Fibroblast of lung (primary cell): ENCODE data around the gene ZNF552. TPM values are rescaled to one million over a fixed set of nuclear protein-coding genes. Genes with fewer than 3 reads are reported as not detected.
"Not testable (repeated sequence)": the region's sequence is repeated elsewhere in the genome, so short reads cannot be mapped to it uniquely, and the experiment has no call there.

ENCODE experiments used
- DNase-seq, 2 donors: peaks; one replicate each; pipeline versions ENCODE4 v3.0.0 to v3.0.0-alpha.2; 2010; ENCODE audit warnings: low read depth in 2 of 2
- H2AFZ ChIP-seq: 2 replicates; pipeline ENCODE4 v1.5.1; 2012; ENCODE audit warnings: low read length, control low read depth, inconsistent platforms
- H3K27ac ChIP-seq: 2 replicates; pipeline ENCODE4 v1.5.1; 2011; ENCODE audit warnings: low read length, control low read depth; ENCODE audit not compliant: insufficient read depth
- H3K27me3 ChIP-seq: 2 replicates; pipeline ENCODE4 v1.5.1; 2011; ENCODE audit warnings: mild to moderate bottlenecking, low read length; ENCODE audit not compliant: control insufficient read depth, insufficient read depth
- H3K36me3 ChIP-seq: 2 replicates; pipeline ENCODE4 v1.5.1; 2011; ENCODE audit warnings: low read length; ENCODE audit not compliant: control insufficient read depth, insufficient read depth
- H3K4me1 ChIP-seq: 2 replicates; pipeline ENCODE4 v1.5.1; 2011; ENCODE audit warnings: low read length; ENCODE audit not compliant: control insufficient read depth, insufficient read depth; ENCODE audit errors: extremely low read depth
- H3K4me2 ChIP-seq: 2 replicates; pipeline ENCODE4 v1.5.1; 2011; ENCODE audit warnings: low read length, control low read depth; ENCODE audit not compliant: insufficient read depth; ENCODE audit errors: extremely low read depth
- H3K4me3 ChIP-seq, 4 experiments: fragments of 200-600 bp in 1 of 4; sonication (generic) in 1 of 4; replicated peaks in 1 of 4; 2 replicates each; pipeline ENCODE4 v1.5.1; 2011 to 2016; ENCODE audit warnings: low read length in 4 of 4, low read depth in 3 of 4, mild to moderate bottlenecking in 3 of 4, control low read depth in 2 of 4, inconsistent platforms in 1 of 4, mixed read lengths in 1 of 4; ENCODE audit not compliant: insufficient read depth in 1 of 4; ENCODE audit errors: control extremely low read depth in 1 of 4
- H3K79me2 ChIP-seq: 2 replicates; pipeline ENCODE4 v1.5.1; 2012; ENCODE audit warnings: mild to moderate bottlenecking, low read length, inconsistent platforms; ENCODE audit not compliant: control insufficient read depth, insufficient read depth
- H3K9ac ChIP-seq: 2 replicates; pipeline ENCODE4 v1.5.1; 2011; ENCODE audit warnings: mild to moderate bottlenecking, low read length, control low read depth; ENCODE audit not compliant: insufficient read depth
- H3K9me3 ChIP-seq: 2 replicates; pipeline ENCODE4 v1.5.1; 2012; ENCODE audit warnings: low read depth, low read length; ENCODE audit not compliant: control insufficient read depth, insufficient read depth
- H4K20me1 ChIP-seq: 2 replicates; pipeline ENCODE4 v1.5.1; 2011; ENCODE audit warnings: low read length; ENCODE audit not compliant: control insufficient read depth, insufficient read depth; ENCODE audit errors: extremely low read depth
- EZH2 ChIP-seq: IDR thresholded peaks from 2 replicates; pipeline ENCODE4 v1.5.1; 2012; ENCODE audit warnings: low read length, control low read depth, mild to moderate bottlenecking; ENCODE audit errors: missing control alignments
- polyA plus RNA-seq, 2 donors: library from polyadenylated mRNA; depleted of rRNA in 1 of 2; stranded (reverse) in 1 of 2; unstranded in 1 of 2; fragments of >200 nt; gene quantifications; 2 replicates each; pipeline ENCODE4 v1.2.1, GENCODE V29; 2011 to 2012; ENCODE audit warnings: missing spikeins in 1 of 2
- total RNA-seq: library from RNA; depleted of rRNA; stranded (reverse); fragments of >200 nt; gene quantifications from 2 replicates; pipeline ENCODE4 v1.2.1, GENCODE V29; 2014
- TF ChIP-seq, protein P1 (sequence below), 2 donors: IDR thresholded peaks in 1 of 2; conservative IDR thresholded peaks in 1 of 2; 1 replicate in 1 of 2; 2 replicates in 1 of 2; pipeline ENCODE4 v1.5.1; 2011 to 2012; ENCODE audit warnings: low read length in 2 of 2, control low read depth in 1 of 2, inconsistent platforms in 1 of 2, low read depth in 1 of 2, mild to moderate bottlenecking in 1 of 2

The ZNF552 gene
- total and polyA plus RNA-seq, 2 donors (not counting 1 experiment from before 2014, with no cell fraction given): 1.9 to 3.8 TPM

DNA sequence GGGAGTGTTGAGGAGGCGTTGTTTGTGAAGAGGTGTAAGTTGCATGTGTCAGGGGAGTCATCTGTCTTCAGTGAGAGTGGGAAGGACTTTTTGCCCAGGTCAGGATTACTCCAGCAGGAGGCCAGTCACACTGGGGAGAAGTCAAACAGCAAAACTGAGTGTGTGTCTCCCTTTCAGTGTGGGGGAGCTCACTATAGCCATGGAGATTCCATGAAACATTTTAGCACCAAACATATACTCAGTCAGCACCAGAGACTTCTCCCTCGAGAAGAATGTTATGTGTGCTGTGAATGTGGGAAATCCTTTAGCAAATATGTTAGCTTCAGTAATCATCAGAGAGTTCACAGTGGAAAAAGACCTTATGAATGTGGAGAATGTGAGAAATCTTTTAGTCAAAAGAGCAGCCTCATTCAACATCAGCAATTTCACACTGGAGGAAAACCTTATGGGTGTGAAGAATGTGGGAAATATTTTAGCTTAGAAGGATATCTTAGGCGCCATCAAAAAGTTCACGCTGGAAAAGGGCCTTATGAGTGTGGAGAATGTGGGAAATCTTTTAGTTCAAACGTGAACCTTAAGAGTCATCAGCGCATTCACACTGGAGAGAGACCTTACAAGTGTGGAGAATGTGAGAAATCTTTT, 26.5 kb upstream of the ZNF552 start:
- H4K20me1 ChIP-seq: no peaks in the 10 kb centered on the region
- H3K9me3 ChIP-seq: no peaks in the 10 kb centered on the region
- H3K27ac ChIP-seq: no peak overlapping the region
- TF ChIP-seq, protein P1, sequence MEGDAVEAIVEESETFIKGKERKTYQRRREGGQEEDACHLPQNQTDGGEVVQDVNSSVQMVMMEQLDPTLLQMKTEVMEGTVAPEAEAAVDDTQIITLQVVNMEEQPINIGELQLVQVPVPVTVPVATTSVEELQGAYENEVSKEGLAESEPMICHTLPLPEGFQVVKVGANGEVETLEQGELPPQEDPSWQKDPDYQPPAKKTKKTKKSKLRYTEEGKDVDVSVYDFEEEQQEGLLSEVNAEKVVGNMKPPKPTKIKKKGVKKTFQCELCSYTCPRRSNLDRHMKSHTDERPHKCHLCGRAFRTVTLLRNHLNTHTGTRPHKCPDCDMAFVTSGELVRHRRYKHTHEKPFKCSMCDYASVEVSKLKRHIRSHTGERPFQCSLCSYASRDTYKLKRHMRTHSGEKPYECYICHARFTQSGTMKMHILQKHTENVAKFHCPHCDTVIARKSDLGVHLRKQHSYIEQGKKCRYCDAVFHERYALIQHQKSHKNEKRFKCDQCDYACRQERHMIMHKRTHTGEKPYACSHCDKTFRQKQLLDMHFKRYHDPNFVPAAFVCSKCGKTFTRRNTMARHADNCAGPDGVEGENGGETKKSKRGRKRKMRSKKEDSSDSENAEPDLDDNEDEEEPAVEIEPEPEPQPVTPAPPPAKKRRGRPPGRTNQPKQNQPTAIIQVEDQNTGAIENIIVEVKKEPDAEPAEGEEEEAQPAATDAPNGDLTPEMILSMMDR (conservative IDR thresholded peaks at IDR 0.05 in 1 of 2, IDR thresholded peaks at IDR 0.05 in 1 of 2; ENCODE audit: low read depth in 1 of 2, low read length in 2 of 2): no peak
- TF ChIP-seq EZH2: no peak
- no peak overlapping the region for H3K4me2 ChIP-seq
- no peak overlapping the region for H3K4me3 ChIP-seq
- H3K4me1 ChIP-seq: no peaks in the 10 kb centered on the region
- H3K27me3 ChIP-seq: no peaks in the 10 kb centered on the region
- H3K36me3 ChIP-seq: peaks cover 6% of the 10 kb centered on the region
- no peak overlapping the region for H3K9ac ChIP-seq
- no peak for DNase-seq
- H2AFZ ChIP-seq: no peak overlapping the region
- H3K79me2 ChIP-seq: peaks cover 24% of the 10 kb centered on the region

DNA sequence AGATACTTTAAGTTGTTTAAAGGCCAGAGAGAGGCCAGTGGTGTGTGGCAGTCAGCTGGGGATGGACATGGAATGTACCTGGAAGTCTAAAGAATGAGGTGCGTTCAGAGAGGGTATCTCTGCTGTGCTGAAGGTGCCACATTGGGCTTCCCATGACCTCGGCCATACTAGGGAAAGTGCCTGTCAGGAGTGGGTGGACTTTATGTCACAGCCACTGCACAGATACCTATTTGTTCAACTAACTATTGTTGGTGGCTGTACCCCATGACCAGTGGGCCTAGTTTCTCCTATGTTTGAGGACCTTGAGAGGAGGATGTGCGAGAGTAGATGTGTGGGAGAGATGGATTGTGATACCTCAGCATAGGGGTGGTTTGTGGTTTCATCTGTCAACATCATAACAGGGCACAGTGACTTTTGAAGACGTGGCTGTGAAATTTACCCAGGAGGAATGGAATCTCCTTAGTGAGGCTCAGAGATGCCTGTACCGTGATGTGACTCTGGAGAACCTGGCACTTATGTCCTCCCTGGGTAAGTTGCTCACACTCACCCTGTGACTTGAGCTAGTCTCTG, 24.0 kb upstream of the ZNF552 start:
- H3K27me3 ChIP-seq, H3K4me1 ChIP-seq, H3K4me2 ChIP-seq, H3K4me3 ChIP-seq, H3K27ac ChIP-seq, H2AFZ ChIP-seq, DNase-seq, H4K20me1 ChIP-seq, H3K9ac ChIP-seq, H3K9me3 ChIP-seq, H3K36me3 ChIP-seq: not testable (repeated sequence)
- peaks cover 15% of the 10 kb centered on the region for H3K79me2 ChIP-seq

DNA sequence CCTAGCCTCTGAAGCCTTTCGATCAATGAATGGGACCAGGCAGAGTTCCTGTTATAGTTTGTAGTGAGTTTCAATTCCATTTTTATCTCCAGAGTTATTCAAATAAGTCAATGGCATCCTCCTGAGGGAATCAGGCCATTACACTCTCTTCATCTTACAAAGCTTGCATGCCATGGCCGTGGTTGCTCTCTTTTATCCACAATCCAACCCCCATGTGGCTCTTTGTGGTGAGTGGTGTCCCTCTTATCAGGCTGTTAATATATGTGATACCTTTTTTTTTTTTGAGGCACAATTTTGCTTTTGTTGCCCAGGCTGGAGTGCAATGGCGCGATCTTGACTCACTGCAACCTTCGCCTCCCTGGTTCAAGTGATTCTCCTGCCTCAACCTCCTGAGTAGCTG, 22.3 kb upstream of the ZNF552 start:
- H3K4me3 ChIP-seq, H3K9me3 ChIP-seq, H3K27ac ChIP-seq, H3K9ac ChIP-seq, H3K27me3 ChIP-seq, H3K4me1 ChIP-seq, H3K36me3 ChIP-seq, DNase-seq, H2AFZ ChIP-seq, H3K4me2 ChIP-seq, H4K20me1 ChIP-seq: not testable (repeated sequence)
- H3K79me2 ChIP-seq: peaks cover 22% of the 10 kb centered on the region

DNA sequence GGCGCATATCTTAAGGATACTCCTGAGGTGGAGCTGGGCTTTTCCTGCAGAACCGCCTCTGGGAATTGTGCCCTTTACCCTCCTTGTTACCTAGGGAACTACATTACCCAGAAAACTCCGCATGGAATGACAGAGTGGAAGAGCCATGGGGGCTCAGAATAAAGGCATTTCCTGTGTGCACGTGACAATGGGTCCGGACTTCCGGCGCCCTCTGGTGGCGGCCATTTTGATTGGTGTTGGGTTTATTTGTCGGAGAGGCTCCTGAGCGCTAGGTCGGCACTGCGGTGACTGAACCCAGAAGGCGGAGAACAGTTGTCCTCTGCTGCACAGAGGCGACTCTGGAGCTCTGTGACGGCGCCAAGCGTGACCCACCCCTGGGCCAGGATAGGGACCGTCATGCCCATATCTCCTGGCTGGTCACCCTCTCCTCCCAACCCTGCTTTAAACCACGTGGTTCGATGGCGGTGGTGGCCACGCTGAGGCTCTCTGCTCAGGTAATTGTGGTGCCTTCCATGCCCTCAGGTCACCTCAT, 15.4 kb upstream of the ZNF552 start, which contains the start of gene ZNF587B:
Gene ZNF587B, plus strand, starts transcription at position 229 of the 532 bp plus-strand sequence. Its CDS starts 230 bp downstream, at position 459.
- TF ChIP-seq EZH2: no peak
- TF ChIP-seq, protein P1 (conservative IDR thresholded peaks at IDR 0.05 in 1 of 2, IDR thresholded peaks at IDR 0.05 in 1 of 2; ENCODE audit: low read depth in 1 of 2, low read length in 2 of 2): peak; percentile 31 to 40
- DNase-seq: peak; percentile 57 to 84

More for the DNA sequence above, 15.4 kb upstream of the ZNF552 start, which contains the start of gene ZNF587B:
- Histone ChIP-seq H3K27me3 (no peaks in the 10 kb centered on the region), H3K9me3 (no peaks in the 10 kb centered on the region), H3K36me3 (no peaks in the 10 kb centered on the region), H3K4me2 (peak within 1 kb of the TSS; percentile 84), H3K9ac (peak within 1 kb of the TSS; percentile 44), H3K27ac (peak within 1 kb of the TSS; percentile 82), H4K20me1 (no peaks in the 10 kb centered on the region), H3K4me1 (peaks cover 2% of the 10 kb centered on the region), H3K79me2 (peaks cover 36% of the 10 kb centered on the region), H3K4me3 (peak within 1 kb of the TSS; percentile 50 to 92 (median 67)), H2AFZ (peak within 1 kb of the TSS; percentile 79)
